Measurements from ENCODE around the gene CREB1. TPM values are rescaled to one million over a fixed set of nuclear protein-coding genes. Genes with fewer than 3 reads are reported as not detected.
A peak's percentile ranks its signal among the peaks of the same experiment; 100 is the strongest.

The CREB1 gene
- total and polyA plus RNA-seq, 9 of the 15 experiments (the other 6 are each of a cell fraction or from before 2014, with no cell fraction given) = 8.9 to 51.3 (median 19.5) TPM

DNA sequence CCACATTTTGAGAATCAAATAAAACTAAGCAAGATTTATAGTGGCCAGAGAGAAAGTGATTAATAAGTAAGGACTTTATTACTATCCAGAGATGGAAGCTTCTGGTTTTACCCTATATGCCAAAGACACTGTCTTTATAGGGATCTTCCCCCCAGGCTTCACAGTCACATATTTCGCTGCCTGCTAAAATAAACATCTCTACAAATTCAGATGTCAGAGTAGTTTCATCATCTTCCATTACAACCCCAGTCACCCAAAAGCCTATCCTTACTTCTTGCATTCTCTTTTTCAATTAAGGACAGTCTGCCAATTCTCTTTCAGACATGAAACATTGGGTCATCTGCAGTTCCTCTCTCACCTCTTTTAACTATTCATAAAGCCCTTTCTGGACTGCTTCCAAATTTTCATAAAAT, 28.3 kb downstream of the CREB1 start:
- Histone ChIP-seq H3K36me3 (ENCODE audit: control insufficient read depth, insufficient read depth, low read length) (peaks cover 49% of the 10 kb centered on the region), H3K79me2 (ENCODE audit: control insufficient read depth, insufficient read depth, low read length) (peaks cover 17% of the 10 kb centered on the region), H3K4me1 (replicated peaks in 1 of 2; ENCODE audit: control insufficient read depth in 2 of 2, insufficient read depth in 2 of 2, low read length in 2 of 2) (no peaks in the 10 kb centered on the region), H3K27me3 (ENCODE audit: control insufficient read depth in 2 of 2, insufficient read depth in 2 of 2, low read length in 2 of 2) (no peaks in the 10 kb centered on the region), H3K4me3 (no peak overlapping the region), H3K9me1 (ENCODE audit: control insufficient read depth, insufficient read depth, low read length) (no peaks in the 10 kb centered on the region), H3K27ac (ENCODE audit: extremely low read depth, low read depth, low read length) (no peak overlapping the region), H2AFZ (ENCODE audit: low read depth, low read length) (no peak overlapping the region), H4K20me1 (replicated peaks; ENCODE audit: control insufficient read depth, insufficient read depth, low read length) (no peaks in the 10 kb centered on the region), H3K9ac (ENCODE audit: insufficient read depth in 1 of 2, low read depth in 2 of 2, low read length in 2 of 2) (no peak overlapping the region), H3K9me3 (replicated peaks; ENCODE audit: control insufficient read depth, insufficient read depth, low read depth, low read length) (no peaks in the 10 kb centered on the region), H3K4me2 (ENCODE audit: insufficient read depth, low read length) (no peak overlapping the region)
- no peak for TF ChIP-seq CEBPG (CRISPR knock-in tag; IDR thresholded peaks at IDR 0.05)
- TF ChIP-seq CEBPG (tag; conservative IDR thresholded peaks at IDR 0.05 in 1 of 2, IDR thresholded peaks at IDR 0.05 in 1 of 2) = peak in 1 of 2 experiments; percentile 77; a peak in 2 of 4 replicates
- no peak for TF ChIP-seq RHOXF2B (CRISPR knock-in tag; conservative IDR thresholded peaks at IDR 0.05)
- TF ChIP-seq, protein P1, sequence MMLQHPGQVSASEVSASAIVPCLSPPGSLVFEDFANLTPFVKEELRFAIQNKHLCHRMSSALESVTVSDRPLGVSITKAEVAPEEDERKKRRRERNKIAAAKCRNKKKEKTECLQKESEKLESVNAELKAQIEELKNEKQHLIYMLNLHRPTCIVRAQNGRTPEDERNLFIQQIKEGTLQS (IDR thresholded peaks at IDR 0.05) = peak; percentile 43; the same call in 1 of the 2 replicates
- TF ChIP-seq, protein P1 (CRISPR knock-in tag; conservative IDR thresholded peaks at IDR 0.05) = no peak
- TF ChIP-seq KDM1A (IDR thresholded peaks at IDR 0.05) = no peak
- 0 out of 2 replicates have a peak, but pooled peaks have one; percentile 18 for TF ChIP-seq NFIC (IDR thresholded peaks at IDR 0.05)
- TF ChIP-seq CCNT2 (IDR thresholded peaks at IDR 0.05; ENCODE audit: borderline replicate concordance, extremely low read depth, insufficient read length, low read depth, low read length) = no peak
- 0 out of 2 replicates have a peak, but pooled peaks have one; percentile 26 for TF ChIP-seq ZNF584 (CRISPR knock-in tag; IDR thresholded peaks at IDR 0.05; ENCODE audit: low read depth)
- in situ Hi-C loops (cut with MboI) = no loop called here
- CTCF ChIA-PET (ENCODE audit: low intra/inter-chr PET ratio) = no interaction called here
- intact Hi-C loops (cut with micrococcal nuclease) = no loop called here
- ATAC-seq = peak; percentile 60; the same call in 1 of the 3 replicates
- FAIRE-seq = no peak
- POLR2A ChIA-PET = no interaction called here
- no TSS peak for BruUV-seq (replicated peaks)
- WGBS (ENCODE audit: insufficient coverage, low coverage, missing lambda C conversion rate) = 38% methylated on average over 1 of the region's 1 CpG
- no peak for DNase-seq (ENCODE audit: extremely low read depth in 1 of 4, low spot score in 3 of 4)

All from K562 (cell line).